IMR-90 (cell line): ENCODE measurements around the gene LUC7L. TPM values are rescaled to one million over a fixed set of nuclear protein-coding genes. Genes with fewer than 3 reads are reported as not detected.

Experiments used
- ATAC-seq: fragments of 200-7000 bp; cut with Tn5 transposase; 2 replicates; pipeline ENCODE4 v1.9.1; 2020; ENCODE audit warnings: low read depth, mild to moderate bottlenecking, moderate library complexity
- BruUV-seq: library from RNA; stranded (reverse); fragments of 400-500 nt; replicated peaks from 2 replicates; lab custom pipeline; 2021; lab: Mats Ljungman, UMichigan
- CTCF ChIA-PET: fragments of 300-600 bp; formaldehyde crosslinking; extraction: SDS; loops from one replicate; lab custom pipeline; 2021; ENCODE audit warnings: antibody characterized with exemption; lab: Yijun Ruan, JAX
- POLR2A ChIA-PET: fragments of 300-600 bp; sonication (Branson Sonifier 250); formaldehyde crosslinking; loops from one replicate; lab custom pipeline; 2022; ENCODE audit warnings: antibody characterized with exemption; ENCODE audit not compliant: unreplicated experiment; lab: Charles Lee
- DNase-seq: peaks from one replicate; pipeline ENCODE4 v3.0.0; 2013
- H2AFZ ChIP-seq: replicated peaks from 2 replicates; pipeline ENCODE3; 2013; ENCODE audit warnings: low read length, mild to moderate bottlenecking; ENCODE audit not compliant: poor library complexity
- H2AK5ac ChIP-seq: 2 replicates; pipeline ENCODE4 v1.6.1; 2013; ENCODE audit warnings: low read depth, low read length, inconsistent platforms
- H2AK9ac ChIP-seq: replicated peaks from 2 replicates; pipeline ENCODE3; 2013; ENCODE audit warnings: mild to moderate bottlenecking, low read depth, low read length, moderate library complexity; ENCODE audit not compliant: poor library complexity
- H2BK120ac ChIP-seq: 2 replicates; pipeline ENCODE4 v1.6.1; 2013; ENCODE audit warnings: low read depth, low read length, inconsistent platforms
- H2BK15ac ChIP-seq: 3 replicates; pipeline ENCODE4 v1.6.1; 2013; ENCODE audit warnings: low read depth, low read length, inconsistent platforms
- H2BK20ac ChIP-seq: 2 replicates; pipeline ENCODE4 v1.6.1; 2013; ENCODE audit warnings: low read depth, mild to moderate bottlenecking, inconsistent platforms, low read length, moderate library complexity
- H2BK5ac ChIP-seq: 2 replicates; pipeline ENCODE4 v1.6.1; 2013; ENCODE audit warnings: mild to moderate bottlenecking, low read depth, low read length, inconsistent platforms; ENCODE audit not compliant: poor library complexity, severe bottlenecking
- H3K14ac ChIP-seq: replicated peaks from 2 replicates; pipeline ENCODE4 v1.6.1; 2013; ENCODE audit warnings: low read depth, low read length, inconsistent platforms
- H3K18ac ChIP-seq: 2 replicates; pipeline ENCODE4 v1.6.1; 2013; ENCODE audit warnings: low read depth, low read length, control low read depth
- H3K23ac ChIP-seq: 2 replicates; pipeline ENCODE4 v1.6.1; 2013; ENCODE audit warnings: low read depth, low read length, inconsistent platforms
- H3K27ac ChIP-seq: 2 replicates; pipeline ENCODE4 v1.5.1; 2013; ENCODE audit warnings: mild to moderate bottlenecking, control low read depth, low read length; ENCODE audit not compliant: insufficient read depth
- H3K27me3 ChIP-seq: 2 replicates; pipeline ENCODE4 v1.6.1; 2013; ENCODE audit warnings: low read length; ENCODE audit not compliant: control insufficient read depth, insufficient read depth
- H3K36me3 ChIP-seq: 2 replicates; pipeline ENCODE4 v1.6.1; 2013; ENCODE audit warnings: low read length, mixed read lengths; ENCODE audit not compliant: control insufficient read depth, insufficient read depth
- H3K4ac ChIP-seq: 2 replicates; pipeline ENCODE4 v1.6.1; 2013; ENCODE audit warnings: low read depth, low read length, inconsistent platforms
- H3K4me1 ChIP-seq: 2 replicates; pipeline ENCODE4 v1.6.1; 2013; ENCODE audit warnings: low read length, mixed read lengths; ENCODE audit not compliant: control insufficient read depth, insufficient read depth
- H3K4me2 ChIP-seq: 2 replicates; pipeline ENCODE4 v1.6.1; 2013; ENCODE audit warnings: low read depth, mild to moderate bottlenecking, control low read depth, low read length, moderate library complexity
- H3K4me3 ChIP-seq: 2 replicates; pipeline ENCODE4 v1.5.1; 2013; ENCODE audit warnings: low read depth, mild to moderate bottlenecking, control low read depth, low read length, moderate library complexity; ENCODE audit not compliant: insufficient read depth
- H3K56ac ChIP-seq: 2 replicates; pipeline ENCODE4 v1.6.1; 2013; ENCODE audit warnings: low read length, inconsistent platforms; ENCODE audit not compliant: insufficient read depth; ENCODE audit errors: extremely low read depth
- H3K79me1 ChIP-seq, 2 experiments: 2 replicates each; pipeline ENCODE4 v1.6.1; 2013; ENCODE audit warnings: low read length in 2 of 2, inconsistent platforms in 1 of 2, low read depth in 1 of 2
- H3K9ac ChIP-seq: 2 replicates; pipeline ENCODE4 v1.6.1; 2013; ENCODE audit warnings: low read depth, low read length, control low read depth
- H3K9me1 ChIP-seq: 2 replicates; pipeline ENCODE4 v1.6.1; 2013; ENCODE audit warnings: low read length, inconsistent platforms; ENCODE audit not compliant: insufficient read depth
- H3K9me3 ChIP-seq: 2 replicates; pipeline ENCODE4 v1.6.1; 2013; ENCODE audit warnings: low read length; ENCODE audit not compliant: control insufficient read depth, insufficient read depth
- H4K20me1 ChIP-seq: 2 replicates; pipeline ENCODE4 v1.6.1; 2013; ENCODE audit warnings: low read length, inconsistent platforms; ENCODE audit not compliant: insufficient read depth
- H4K5ac ChIP-seq: 2 replicates; pipeline ENCODE4 v1.6.1; 2013; ENCODE audit warnings: mild to moderate bottlenecking, low read depth, low read length, control low read depth
- H4K8ac ChIP-seq, 2 experiments: 2 replicates each; pipeline ENCODE4 v1.6.1; 2013; ENCODE audit warnings: low read depth in 2 of 2, low read length in 2 of 2, control low read depth in 1 of 2, inconsistent platforms in 1 of 2
- H4K91ac ChIP-seq: 2 replicates; pipeline ENCODE4 v1.6.1; 2013; ENCODE audit warnings: low read depth, low read length, inconsistent platforms; ENCODE audit not compliant: insufficient read depth
- BHLHE40 ChIP-seq: fragments of 150-350 bp; IDR thresholded peaks from 2 replicates; pipeline ENCODE4 v1.6.1; 2016; ENCODE audit warnings: mild to moderate bottlenecking, low read depth, low read length
- CHD1 ChIP-seq: IDR thresholded peaks from 2 replicates; pipeline ENCODE4 v1.6.1; 2012; ENCODE audit warnings: low read depth, low read length, improper control_type of control experiment
- FOS ChIP-seq: fragments of 150-350 bp; IDR thresholded peaks from 2 replicates; pipeline ENCODE4 v1.6.1; 2016; ENCODE audit warnings: low read depth, low read length
- MAZ ChIP-seq: IDR thresholded peaks from 2 replicates; pipeline ENCODE4 v1.6.1; 2012; ENCODE audit warnings: low read depth, mild to moderate bottlenecking, low read length, improper control_type of control experiment, moderate library complexity, borderline replicate concordance
- SMC3 ChIP-seq: fragments of 150-350 bp; IDR thresholded peaks from 2 replicates; pipeline ENCODE4 v1.6.1; 2016; ENCODE audit warnings: low read depth, mild to moderate bottlenecking, antibody characterized with exemption, low read length, moderate library complexity
- WGBS, 2 experiments: methylation state at CpG; one replicate each; pipeline versions ENCODE4 v1.1.5 to v1.1.7; 2013; ENCODE audit warnings: missing lambda C conversion rate in 2 of 2; ENCODE audit not compliant: insufficient read length in 1 of 2; ENCODE audit errors: extremely low coverage in 2 of 2; 5-methylcytosine and 5-hydroxymethylcytosine counted together
- dilution Hi-C: fragments of 300-500 bp; cut with HindIII; formaldehyde crosslinking; loops from one replicate; pipeline ENCODE4 v1.14.3; 2018; ENCODE audit warnings: low sequenced_read_pairs; ENCODE audit not compliant: unreplicated experiment
- in situ Hi-C: fragments of 300-500 bp; cut with MboI; formaldehyde crosslinking; loops from 3 replicates; pipeline ENCODE4 v1.14.3; 2019; ENCODE audit warnings: low sequenced_read_pairs, inconsistent platforms, mixed read lengths
- intact Hi-C: fragments of 100-400 bp; cut with micrococcal nuclease; formaldehyde crosslinking; loops from 2 replicates; pipeline ENCODE4 v1.10.0; 2022
- polyA plus RNA-seq, 3 experiments: library from polyadenylated mRNA; depleted of rRNA; stranded (reverse); fragments of >200 nt; gene quantifications; 2 replicates each; pipeline ENCODE4 v1.2.3, GENCODE V29; 2012; ENCODE audit warnings: low replicate concordance in 1 of 3
- total RNA-seq: library from RNA; depleted of rRNA; stranded (reverse); fragments of >200 nt; gene quantifications from 2 replicates; pipeline ENCODE4 v1.2.3, GENCODE V29; 2012
- TF ChIP-seq, protein P1 (sequence below): fragments of 150-350 bp; IDR thresholded peaks from 2 replicates; pipeline ENCODE4 v1.6.1; 2017; ENCODE audit warnings: mild to moderate bottlenecking, antibody characterized with exemption, low read length, low read depth
- TF ChIP-seq, protein P2 (sequence below): fragments of 150-350 bp; IDR thresholded peaks from 2 replicates; pipeline ENCODE4 v1.6.1; 2016; ENCODE audit warnings: low read depth, mild to moderate bottlenecking, low read length, moderate library complexity, borderline replicate concordance

LUC7L gene
- total and polyA plus RNA-seq, 2 of the 4 experiments (the other 2 are of a cell fraction), result 21.5 to 55.6 TPM

DNA sequence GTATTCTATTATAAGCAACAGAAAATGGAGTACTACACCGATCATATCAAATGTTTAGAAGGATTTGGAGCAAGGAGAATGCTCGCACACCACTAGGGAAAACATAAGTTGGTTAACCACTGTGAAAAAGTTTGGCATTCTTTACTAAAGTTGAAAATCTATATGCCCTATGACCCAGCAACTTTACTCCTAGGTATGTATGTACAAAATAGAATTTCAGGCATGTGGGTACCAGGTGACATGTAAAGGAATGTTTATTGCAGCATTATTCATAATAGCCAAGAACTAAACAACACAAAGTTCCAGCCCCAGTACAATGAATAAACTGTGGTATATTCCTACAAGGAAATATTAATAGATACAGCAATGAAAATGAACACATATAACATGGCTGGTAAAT, 82.6 kb downstream of the LUC7L start:
- BruUV-seq, result no TSS peak
- peaks cover 8% of the 10 kb centered on the region; the same call in 1 of the 2 replicates for H3K4me1 ChIP-seq
- in situ Hi-C loops, result no loop called here

More for the DNA sequence above, 82.6 kb downstream of the LUC7L start:
- Histone ChIP-seq H3K27ac (no peak overlapping the region), H4K8ac (no peak overlapping the region), H3K4ac (no peak overlapping the region), H2BK15ac (no peak overlapping the region), H3K23ac (no peak overlapping the region), H3K14ac (no peak overlapping the region), H4K5ac (no peak overlapping the region), H3K56ac (no peak overlapping the region), H2BK20ac (no peak overlapping the region), H2BK5ac (no peak overlapping the region), H3K4me2 (no peak overlapping the region), H3K36me3 (no peaks in the 10 kb centered on the region), H2BK120ac (no peak overlapping the region), H3K9me1 (peaks cover 6% of the 10 kb centered on the region; the same call in 1 of the 2 replicates), H4K20me1 (no peaks in the 10 kb centered on the region), H3K27me3 (no peaks in the 10 kb centered on the region), H3K9me3 (no peaks in the 10 kb centered on the region), H3K9ac (no peak overlapping the region), H3K79me1 (no peaks in the 10 kb centered on the region), H3K4me3 (no peak overlapping the region), H4K91ac (no peak overlapping the region), H3K18ac (no peak overlapping the region), H2AFZ (no peak overlapping the region), H2AK9ac (no peak overlapping the region), H2AK5ac (no peak overlapping the region)
- POLR2A ChIA-PET, result no interaction called here
- no peak for DNase-seq
- no peak for ATAC-seq
- TF ChIP-seq BHLHE40 (no peak), CHD1 (no peak), MAZ (no peak), FOS (no peak), SMC3 (no peak)
- TF ChIP-seq, protein P1, sequence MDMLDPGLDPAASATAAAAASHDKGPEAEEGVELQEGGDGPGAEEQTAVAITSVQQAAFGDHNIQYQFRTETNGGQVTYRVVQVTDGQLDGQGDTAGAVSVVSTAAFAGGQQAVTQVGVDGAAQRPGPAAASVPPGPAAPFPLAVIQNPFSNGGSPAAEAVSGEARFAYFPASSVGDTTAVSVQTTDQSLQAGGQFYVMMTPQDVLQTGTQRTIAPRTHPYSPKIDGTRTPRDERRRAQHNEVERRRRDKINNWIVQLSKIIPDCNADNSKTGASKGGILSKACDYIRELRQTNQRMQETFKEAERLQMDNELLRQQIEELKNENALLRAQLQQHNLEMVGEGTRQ, result no peak
- TF ChIP-seq, protein P2, sequence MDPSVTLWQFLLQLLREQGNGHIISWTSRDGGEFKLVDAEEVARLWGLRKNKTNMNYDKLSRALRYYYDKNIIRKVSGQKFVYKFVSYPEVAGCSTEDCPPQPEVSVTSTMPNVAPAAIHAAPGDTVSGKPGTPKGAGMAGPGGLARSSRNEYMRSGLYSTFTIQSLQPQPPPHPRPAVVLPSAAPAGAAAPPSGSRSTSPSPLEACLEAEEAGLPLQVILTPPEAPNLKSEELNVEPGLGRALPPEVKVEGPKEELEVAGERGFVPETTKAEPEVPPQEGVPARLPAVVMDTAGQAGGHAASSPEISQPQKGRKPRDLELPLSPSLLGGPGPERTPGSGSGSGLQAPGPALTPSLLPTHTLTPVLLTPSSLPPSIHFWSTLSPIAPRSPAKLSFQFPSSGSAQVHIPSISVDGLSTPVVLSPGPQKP, result no peak
- dilution Hi-C loops (no loop called here), intact Hi-C loops (no loop called here)
- no CpG with 5 or more reads among the region's 2 CpGs for WGBS, 2 experiments
- CTCF ChIA-PET, result no interaction called here
